GM12874 (cell line): Measurements from ENCODE around the gene PXDC1.
A peak's percentile ranks its signal among the peaks of the same experiment; 100 is the strongest.

ENCODE experiments used
- TF ChIP-seq, protein P1 (sequence below): IDR thresholded peaks from 2 replicates; pipeline ENCODE4 v1.5.1; 2011; ENCODE audit warnings: low read depth, mild to moderate bottlenecking, control low read depth, low read length, moderate library complexity; ENCODE audit not compliant: insufficient read depth

PXDC1 gene

GRCh38 chr6:3779574-3779849 lies 28.0 kb upstream of the PXDC1 start:
- TF ChIP-seq, protein P1, sequence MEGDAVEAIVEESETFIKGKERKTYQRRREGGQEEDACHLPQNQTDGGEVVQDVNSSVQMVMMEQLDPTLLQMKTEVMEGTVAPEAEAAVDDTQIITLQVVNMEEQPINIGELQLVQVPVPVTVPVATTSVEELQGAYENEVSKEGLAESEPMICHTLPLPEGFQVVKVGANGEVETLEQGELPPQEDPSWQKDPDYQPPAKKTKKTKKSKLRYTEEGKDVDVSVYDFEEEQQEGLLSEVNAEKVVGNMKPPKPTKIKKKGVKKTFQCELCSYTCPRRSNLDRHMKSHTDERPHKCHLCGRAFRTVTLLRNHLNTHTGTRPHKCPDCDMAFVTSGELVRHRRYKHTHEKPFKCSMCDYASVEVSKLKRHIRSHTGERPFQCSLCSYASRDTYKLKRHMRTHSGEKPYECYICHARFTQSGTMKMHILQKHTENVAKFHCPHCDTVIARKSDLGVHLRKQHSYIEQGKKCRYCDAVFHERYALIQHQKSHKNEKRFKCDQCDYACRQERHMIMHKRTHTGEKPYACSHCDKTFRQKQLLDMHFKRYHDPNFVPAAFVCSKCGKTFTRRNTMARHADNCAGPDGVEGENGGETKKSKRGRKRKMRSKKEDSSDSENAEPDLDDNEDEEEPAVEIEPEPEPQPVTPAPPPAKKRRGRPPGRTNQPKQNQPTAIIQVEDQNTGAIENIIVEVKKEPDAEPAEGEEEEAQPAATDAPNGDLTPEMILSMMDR, result no peak

DNA sequence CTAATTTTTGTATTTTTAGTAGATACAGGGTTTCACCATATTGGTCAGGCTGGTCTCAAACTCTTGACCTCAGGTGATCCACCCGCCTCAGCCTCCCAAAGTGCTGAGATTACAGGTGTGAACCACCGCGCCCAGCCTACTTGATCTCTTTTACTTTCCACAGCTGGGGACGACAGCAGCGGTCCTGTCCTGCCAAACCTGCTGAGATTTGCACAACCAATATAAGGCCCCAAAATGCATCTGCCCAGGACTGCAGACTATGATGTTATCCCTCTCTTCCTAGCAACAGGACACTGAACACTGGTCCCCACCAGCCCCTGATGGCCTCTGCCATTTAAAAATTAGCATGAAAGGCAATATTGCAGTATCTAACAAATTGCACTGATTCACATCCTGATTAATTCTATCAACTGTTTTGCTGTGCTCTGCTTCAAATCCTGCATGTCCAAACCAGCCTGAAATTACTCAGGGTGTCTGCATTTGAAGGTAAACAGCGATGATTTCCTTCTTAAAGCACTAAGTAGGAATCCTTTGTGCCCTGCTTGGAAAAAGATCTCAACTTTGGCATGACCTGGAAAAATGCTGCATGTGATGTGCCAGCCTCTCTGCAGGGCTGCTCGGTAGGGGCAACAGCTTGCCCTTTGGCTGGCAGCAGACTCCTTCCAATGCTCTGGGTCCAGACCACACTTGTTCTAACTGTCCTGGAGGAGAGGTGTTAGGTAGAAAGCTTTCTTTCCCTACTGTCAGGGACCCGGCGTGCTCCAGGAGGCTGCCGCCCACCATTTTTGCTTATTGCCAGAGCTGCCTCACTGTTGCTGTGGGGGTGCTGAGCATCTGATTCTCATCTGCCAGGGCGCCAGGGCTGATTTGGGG lies 27.4 kb upstream of the PXDC1 start:
- TF ChIP-seq, protein P1, result no peak

- TF ChIP-seq, protein P1, result no peak
Observed at GRCh38 chr6:3777730-3778461, 26.4 kb upstream of the PXDC1 start.

DNA sequence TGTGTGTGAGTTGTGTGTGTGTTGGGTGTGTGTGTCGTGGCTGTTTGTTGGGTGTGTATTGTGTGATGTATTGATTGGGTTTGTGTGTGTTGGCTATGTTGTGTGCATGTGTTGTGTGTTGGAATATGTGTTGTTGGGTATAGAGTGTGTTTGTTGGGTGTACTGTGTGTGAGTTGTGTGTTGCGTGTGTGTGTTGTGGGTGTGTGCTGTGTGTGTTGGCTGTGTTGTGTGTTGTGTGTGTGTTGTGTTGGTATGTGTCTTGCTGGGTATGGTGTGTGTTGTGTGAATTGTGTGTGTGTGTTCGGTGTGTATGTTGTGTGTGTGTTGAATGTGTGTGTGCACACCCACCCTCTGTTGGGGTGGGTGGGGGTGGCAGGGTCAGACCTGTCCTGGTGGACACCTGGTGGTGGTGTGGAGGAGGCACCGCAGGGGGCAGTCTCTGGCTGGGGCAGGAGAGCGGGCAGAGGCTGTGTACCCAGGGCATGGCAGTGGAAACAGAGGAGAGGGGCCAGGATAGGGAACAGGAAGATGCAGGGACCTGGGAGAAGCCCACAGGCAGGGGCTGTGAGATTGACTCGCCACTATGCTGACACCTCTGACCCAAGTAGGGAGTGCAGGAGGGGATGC lies 25.5 kb upstream of the PXDC1 start:
- TF ChIP-seq, protein P1, result peak; percentile 32; the same call in 1 of the 2 replicates

DNA sequence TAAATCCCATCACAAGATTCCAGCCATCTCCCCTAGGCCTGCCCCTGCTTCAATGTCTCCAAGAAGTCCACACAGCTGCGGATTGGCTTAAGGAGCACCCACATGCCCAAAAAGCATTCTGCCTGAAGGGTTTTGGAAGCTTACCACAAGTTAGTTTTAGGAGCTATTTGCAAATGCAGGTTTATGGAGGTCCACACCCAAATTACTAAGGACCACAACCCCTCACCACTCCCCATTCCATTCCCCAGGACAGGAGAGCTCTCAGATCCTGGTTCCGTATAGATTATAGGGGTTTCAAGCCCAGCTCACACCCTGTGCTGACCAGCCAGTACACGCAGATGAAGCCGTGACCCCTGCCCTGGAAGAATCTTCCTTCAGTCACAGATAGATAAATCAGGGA lies 24.3 kb upstream of the PXDC1 start:
- TF ChIP-seq, protein P1, result no peak

DNA sequence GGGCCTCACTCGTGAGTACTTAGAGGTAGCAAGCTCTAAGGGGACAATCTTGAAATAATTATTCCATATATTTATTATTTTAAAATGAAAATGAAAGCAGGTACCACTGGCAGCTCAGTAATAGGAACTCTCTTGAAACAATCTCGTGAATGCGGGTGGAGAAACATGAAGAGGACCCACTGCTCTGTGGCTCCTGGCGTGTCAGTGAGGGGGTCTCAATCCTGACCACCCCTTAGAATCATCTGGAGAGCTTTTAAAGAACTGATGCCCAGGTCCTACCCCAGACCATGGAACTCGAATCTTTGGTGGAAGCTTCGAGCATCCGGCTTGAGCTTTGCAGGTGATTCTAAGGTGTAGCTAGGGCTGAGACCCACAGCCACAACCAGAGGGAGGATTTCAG lies 23.9 kb upstream of the PXDC1 start:
- TF ChIP-seq, protein P1, result no peak

DNA sequence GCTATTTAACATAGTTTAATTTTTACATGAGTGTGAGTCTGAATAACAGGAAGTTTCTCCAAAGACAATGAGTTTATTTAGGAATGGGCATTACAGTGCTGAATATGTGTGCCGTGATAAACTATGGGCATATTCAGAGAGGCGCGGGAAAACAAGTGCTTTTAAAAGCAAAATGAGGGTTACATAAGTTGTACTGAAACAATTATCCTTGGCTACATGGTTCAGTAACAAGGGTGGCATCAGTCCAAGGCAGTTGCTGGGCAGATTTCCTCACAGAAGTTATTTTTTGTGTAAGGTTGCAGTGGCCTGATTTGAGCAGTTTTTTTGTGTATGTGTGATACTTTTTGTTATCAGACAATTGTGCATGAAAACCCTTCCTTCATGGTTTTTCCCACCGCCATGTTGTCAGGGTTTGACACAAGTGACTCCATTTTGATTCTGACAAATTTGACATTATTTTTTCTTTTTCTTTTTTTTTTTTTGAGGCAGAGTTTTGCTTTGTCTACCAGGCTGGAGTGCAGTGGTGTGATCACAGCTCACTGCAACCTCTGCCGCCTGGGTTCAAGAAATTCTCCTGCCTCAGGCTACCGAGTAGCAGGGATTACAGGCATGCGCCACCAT lies 22.3 kb upstream of the PXDC1 start:
- TF ChIP-seq, protein P1, result no peak
